HCEC 1CT (cell line): Measurements from ENCODE around the gene STX18.
"Not testable (repeated sequence)": the region's sequence is repeated elsewhere in the genome, so short reads cannot be mapped to it uniquely, and the experiment has no call there.

Source experiments
- DNase-seq: peaks from one replicate; pipeline ENCODE4 v3.0.0-alpha.2; 2017

The STX18 gene

GRCh38 chr4:4554234-4554633 lies 12.4 kb upstream of the STX18 start:
- DNase-seq: no peak

DNA sequence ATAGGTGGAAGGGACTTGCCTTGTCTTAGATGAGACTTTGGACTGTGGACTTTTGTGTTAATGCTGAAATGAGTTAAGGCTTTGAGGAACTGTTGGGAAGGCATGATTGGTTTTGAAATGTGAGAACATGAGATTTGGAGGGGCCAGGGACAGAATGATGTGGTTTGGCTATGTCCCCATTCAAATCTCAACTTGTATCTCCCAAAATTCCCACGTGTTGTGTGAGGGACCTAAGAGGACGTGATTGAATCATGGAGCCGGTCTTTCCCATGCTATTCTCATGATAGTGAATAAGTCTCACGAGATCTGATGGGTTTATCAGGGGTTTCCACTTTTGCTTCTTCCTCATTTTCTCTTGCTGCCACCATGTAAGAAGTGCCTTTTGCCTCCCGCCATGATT lies 10.2 kb upstream of the STX18 start:
- not testable (repeated sequence) for DNase-seq

- DNase-seq: not testable (repeated sequence)
Measured at GRCh38 chr4:4550161-4550560, 8.3 kb upstream of the STX18 start.

DNA sequence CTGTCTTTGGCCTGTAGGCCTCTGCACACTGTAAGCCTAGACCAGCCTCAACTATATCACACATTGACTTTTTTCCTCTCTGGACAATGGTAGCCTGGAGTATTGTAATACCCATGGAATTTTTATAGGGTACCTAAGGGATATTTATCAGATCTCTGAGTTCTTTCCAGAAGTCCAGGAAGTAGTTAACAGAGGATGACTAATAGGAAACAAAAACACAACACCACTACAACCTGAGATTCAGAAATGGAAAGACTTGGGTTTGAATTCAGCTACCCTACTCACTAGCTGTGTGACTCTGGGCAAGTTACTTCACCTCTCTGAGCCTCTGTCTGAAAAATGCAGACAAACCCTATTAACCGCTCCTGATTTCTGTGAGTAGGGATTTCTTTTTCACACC lies 7.7 kb upstream of the STX18 start:
- DNase-seq: no peak

DNA sequence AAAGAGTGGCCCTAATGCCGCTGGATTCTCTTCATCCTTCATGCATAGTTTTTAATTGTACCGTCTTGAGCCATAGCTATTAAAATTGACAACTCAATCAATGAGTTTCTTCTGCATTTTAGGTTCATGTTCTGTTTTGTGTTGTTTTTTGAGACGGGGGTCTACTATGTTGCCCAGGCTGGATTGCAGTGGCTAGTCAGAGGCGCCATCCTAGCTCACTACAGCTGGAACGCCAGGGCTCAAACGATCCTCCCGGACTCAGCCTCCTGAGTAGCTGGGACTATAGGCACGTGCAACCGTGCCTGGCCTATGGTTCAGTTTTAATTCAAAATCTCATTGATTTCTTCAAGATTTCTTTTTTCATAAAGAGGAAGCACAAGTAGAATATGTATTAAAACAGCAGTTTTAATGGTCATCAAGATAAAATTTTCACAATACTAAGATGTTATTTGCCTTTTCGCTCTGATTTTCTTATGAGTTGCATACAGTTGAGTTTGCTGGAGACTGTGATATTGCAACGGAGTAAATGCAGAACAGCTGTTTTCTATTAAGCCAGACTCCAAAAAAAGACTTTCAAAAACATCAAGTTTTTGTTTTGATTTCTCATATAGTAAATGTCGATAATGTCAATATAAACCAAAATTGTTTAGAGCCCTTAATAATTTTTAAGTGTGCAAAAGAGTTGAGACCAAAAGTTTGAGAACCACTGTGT lies 1.1 kb upstream of the STX18 start:
- no peak for DNase-seq

- peak; percentile 42 for DNase-seq
Measured at GRCh38 chr4:4541040-4541631, 712 bp downstream of the STX18 start.

- no peak for DNase-seq
Measured at GRCh38 chr4:4539481-4539880, 2.4 kb downstream of the STX18 start.

GRCh38 chr4:4535590-4535989 lies 6.3 kb downstream of the STX18 start:
- DNase-seq: no peak

DNA sequence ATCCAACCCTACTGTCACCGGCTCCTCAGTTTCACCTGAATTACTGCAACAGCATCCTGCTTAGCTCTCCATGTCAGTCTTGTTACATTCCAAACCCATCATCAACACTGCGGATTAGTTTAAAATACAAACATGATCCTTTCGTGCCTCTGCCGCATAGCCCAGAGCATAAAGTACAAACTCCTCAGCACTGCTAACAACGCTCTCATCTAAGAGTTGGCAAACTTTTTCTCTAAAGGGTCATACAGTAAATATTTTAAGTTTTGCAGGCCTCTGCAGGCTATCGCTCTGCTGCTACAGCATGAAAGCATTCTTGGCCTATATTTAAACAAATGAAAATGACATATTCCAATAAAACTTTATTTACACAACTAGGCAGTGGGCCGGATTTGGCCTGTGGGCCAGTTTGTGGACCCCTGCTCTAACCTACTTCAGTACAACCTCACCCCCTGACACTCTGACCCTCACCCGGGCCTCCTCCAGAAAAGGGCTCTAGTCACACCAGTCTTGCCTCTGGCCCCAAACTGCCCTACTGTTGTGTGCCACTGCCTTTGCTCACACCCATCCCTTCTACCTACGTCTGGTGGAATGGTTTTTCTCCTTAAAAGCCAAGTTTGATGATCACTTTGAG lies 7.2 kb downstream of the STX18 start:
- DNase-seq: no peak

DNA sequence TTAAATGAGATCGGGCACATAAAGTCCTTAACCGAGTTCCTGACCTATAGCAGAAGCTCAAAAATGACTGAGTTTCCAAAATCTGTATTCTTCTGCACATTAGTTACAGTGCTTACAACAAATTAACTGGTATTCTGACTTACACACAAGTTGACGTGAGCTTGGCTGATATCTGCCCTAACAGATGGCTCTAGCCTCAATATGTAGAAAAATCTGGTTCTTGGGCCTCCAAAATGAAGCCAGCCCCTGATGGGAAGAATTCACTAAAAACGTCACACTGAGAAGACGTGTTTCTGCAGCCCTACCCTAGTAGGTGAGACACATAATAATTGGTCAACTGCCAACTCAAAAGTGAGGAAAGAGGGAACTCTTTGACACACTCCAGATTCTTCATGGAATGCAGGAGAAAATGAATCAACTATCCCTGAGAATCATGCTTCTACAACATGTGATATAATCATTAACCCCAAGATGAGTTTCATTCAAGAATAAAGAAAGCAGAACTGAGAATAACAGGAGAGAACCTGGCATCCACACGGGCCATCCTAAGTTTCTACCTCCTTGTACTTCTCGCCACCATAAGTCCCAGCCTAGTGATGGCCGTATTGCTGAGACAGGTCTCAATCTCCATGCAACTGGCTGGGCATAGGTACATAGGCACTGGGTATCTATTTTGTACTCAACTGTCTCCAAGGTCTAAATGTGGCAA lies 8.2 kb downstream of the STX18 start:
- DNase-seq: no peak

DNA sequence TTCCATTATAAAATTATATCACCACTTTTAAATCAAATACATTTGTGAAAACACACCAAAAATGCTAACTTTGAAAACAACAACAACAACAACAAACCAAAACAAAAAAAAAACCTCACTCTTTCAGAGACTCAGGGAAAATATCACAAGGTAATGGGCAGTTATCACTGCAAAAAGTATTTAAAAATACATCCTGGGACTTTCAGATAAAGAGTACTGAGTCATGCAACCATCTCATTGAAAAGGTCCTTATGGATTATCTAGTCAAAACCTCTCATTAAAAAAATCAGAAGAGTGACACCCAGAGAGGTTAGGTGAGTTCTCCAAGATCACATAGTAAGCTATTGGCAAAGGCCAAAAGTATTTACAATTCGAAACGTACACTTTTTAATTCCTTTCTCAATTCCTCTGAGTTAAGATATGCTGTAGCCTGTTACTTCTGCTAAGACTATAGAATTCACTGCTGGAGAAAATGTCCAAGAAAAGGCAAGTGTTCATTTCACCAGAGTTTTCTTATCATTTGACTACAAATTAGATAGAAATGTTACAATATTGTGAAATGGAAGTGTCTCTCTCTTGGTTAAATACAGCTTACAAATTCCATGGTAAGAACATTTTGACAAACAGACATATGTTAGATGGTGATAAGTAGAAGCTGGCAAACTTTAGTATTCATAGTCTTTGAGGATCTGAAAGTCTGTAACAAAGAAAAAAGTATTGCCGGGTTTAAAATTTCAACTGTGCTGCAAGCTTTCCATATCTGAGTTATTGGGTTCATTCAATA lies 9.3 kb downstream of the STX18 start:
- DNase-seq: no peak

DNA sequence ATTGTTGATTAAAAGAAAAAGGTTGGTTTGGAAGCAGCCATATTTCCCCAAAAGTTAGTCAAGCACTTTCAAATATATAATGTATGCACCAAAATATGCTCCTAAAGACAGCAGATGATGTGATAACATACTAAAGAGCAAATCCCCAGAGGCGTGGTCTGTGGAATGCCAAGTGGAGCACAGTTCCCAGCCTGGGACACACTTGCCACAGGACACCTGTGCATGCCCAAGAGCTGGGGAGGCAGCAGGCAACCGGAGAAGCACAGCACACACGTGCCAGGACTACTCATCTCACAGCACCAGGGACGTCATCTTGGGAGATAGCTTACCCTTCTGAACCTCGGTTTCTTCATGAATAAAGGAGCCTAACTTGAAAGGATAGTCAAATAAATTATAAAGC lies 12.5 kb downstream of the STX18 start:
- DNase-seq: no peak

- DNase-seq: no peak
Measured at GRCh38 chr4:4526401-4526800, 15.4 kb downstream of the STX18 start.

- DNase-seq: no peak
Measured at GRCh38 chr4:4524364-4524763, 17.5 kb downstream of the STX18 start.

GRCh38 chr4:4521731-4522130 lies 20.1 kb downstream of the STX18 start:
- no peak for DNase-seq

- DNase-seq: no peak
Measured at GRCh38 chr4:4521136-4521535, 20.7 kb downstream of the STX18 start.

DNA sequence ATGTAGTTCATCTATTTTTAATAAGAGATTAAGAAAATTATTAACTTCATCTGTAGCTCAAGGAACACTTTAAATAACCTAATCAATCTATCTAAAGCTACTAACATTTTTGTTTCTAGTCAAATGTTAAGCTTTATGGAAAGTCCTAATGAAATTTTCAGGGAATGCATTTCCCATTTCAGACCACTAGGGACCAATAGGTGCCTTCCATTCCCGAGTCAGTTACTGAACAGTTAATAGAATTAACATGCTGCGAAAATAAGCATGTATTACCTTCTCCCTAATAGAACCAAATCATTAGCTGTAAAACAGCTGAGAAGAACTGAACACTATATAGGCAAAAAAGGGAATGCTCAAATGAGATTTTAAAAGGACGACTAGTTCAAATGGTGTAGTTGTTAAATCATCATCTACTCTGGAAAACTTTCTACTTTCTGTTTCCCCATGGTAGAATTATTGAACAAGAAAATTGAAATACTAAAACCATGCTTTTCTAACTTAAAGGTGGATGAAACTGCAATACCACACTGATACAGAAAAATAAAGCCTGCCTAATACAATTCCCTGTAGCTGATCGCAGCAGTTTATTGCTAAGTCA lies 22.5 kb downstream of the STX18 start:
- peak; percentile 17 for DNase-seq

DNA sequence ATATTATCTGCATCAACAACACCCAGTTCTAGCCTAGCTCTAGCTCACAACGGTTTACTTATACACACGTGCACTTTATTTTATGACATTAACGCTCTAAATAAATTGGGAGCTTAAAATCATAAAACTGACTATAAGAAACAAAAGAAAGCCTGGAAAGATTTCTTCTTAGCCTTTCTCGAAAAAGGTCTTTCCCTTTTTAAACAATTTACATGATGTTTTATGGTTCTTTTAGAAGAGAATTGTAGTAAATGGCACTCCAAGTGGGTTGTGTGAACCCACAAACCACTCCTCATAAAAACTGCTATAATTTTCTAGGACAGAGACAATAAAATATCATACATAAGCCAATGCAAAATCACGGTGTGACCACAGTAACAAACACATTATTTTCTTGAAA lies 23.1 kb downstream of the STX18 start:
- DNase-seq: no peak

DNA sequence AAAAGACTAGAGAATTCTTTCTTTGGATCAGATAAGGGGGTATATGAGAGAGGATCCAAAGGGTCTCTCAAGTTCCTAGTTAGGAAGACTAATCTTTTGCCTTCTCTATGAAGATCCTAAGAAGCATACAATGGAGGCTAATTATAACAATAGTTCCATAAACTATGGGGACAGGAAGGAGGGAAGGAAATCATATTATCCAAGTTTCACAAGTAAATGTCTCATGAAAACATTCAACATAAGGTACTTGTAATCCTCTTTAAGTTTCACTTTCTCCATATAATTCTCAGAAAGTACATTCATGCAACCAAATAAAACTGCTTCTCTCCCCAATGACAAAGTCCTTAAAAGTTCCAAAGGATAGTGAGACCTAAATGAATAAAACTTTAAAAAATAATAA lies 27.1 kb downstream of the STX18 start:
- DNase-seq: no peak

GRCh38 chr4:4512282-4512681 lies 29.6 kb downstream of the STX18 start:
- DNase-seq: no peak

DNA sequence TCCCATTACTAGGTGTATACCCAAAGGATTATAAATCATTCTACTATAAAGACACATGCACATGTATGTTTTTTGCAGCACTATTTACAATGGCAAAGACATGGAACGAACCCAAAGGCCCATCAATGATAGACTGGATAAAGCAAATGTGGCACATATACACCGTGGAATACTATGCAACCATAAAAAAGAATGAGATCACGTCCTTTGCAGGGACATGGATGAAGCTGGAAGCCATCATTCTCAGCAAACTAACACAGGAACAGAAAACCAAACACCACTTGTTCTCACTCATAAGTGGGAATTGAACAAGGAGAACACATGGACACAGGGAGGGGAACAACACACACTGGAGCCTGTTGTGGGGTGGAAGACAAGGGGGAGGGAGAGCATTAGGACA lies 31.2 kb downstream of the STX18 start:
- DNase-seq: not testable (repeated sequence)

DNA sequence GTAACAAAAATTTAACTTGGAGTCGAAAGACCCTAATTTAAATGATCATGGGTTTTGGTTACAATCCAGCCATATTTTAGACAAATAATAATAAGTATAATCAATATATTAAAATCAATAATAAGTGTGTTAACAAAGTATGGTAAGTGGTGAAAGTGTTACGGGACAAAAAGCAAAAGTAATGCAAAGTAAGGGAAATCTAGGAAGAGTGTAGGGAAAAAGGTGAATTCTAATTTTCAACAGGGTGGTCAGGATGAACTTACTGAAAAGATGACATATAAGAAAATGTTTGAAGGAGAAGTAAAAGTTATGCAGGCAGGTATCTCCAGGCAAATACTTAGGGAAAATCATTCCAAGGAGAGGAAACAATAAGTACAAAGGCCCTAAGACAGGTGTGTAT lies 32.3 kb downstream of the STX18 start:
- no peak for DNase-seq

DNA sequence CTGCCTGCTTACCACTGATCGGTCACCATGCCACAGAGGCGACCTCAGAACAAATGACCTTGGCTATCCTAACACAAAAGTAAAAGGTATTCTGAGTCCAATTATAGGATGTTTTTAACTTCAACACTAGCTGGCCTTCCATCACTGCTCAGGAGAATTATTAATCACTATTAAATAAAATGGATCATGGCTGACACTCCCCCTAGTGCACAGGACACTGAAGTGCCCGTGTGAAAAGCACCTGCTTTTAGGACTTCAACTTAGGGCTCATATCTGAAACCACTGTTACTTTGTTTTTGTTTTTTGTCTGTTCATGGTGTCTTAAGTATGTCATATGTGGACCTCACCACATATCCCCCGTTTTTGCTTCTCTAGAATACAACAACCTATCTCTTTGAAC lies 33.9 kb downstream of the STX18 start:
- DNase-seq: no peak
